Esophagus muscularis mucosa (tissue), 4 donors: ENCODE results near the gene ARSG. TPM values are rescaled to one million over a fixed set of nuclear protein-coding genes. Genes with fewer than 3 reads are reported as not detected.

ENCODE experiments used
- DNase-seq: peaks from one replicate; pipeline ENCODE4 v3.0.0-alpha.2; 2017; ENCODE audit errors: extremely low spot score
- H3K27ac ChIP-seq, 4 donors: fragments of 200-600 bp; sonication (generic); replicated peaks in 1 of 4; 1 replicate in 3 of 4; 2 replicates in 1 of 4; pipeline ENCODE4 v1.5.1; 2016 to 2019; ENCODE audit warnings: mild to moderate bottlenecking in 1 of 4
- H3K27me3 ChIP-seq, 4 donors: fragments of 200-600 bp; sonication (generic); one replicate each; pipeline versions ENCODE4 v1.5.1 to v1.6.0; 2016 to 2019
- H3K36me3 ChIP-seq, 4 donors: fragments of 200-600 bp; sonication (generic); one replicate each; pipeline ENCODE4 v1.5.1; 2016 to 2019
- H3K4me1 ChIP-seq, 4 donors: fragments of 200-600 bp; sonication (generic); one replicate each; pipeline ENCODE4 v1.5.1; 2016 to 2019
- H3K4me3 ChIP-seq, 4 donors: fragments of 200-600 bp; sonication (generic); 1 replicate in 2 of 4; 2 replicates in 2 of 4; pipeline ENCODE4 v1.5.1; 2016 to 2019; ENCODE audit warnings: mild to moderate bottlenecking in 4 of 4, moderate library complexity in 1 of 4
- H3K9me3 ChIP-seq, 4 donors: fragments of 200-600 bp; sonication (generic); 1 replicate in 3 of 4; 2 replicates in 1 of 4; pipeline ENCODE4 v1.5.1; 2016 to 2019
- CTCF ChIP-seq, 3 experiments: fragments of 200-600 bp in 2 of 3; fragments of 450-650 bp in 1 of 3; sonication (generic) in 2 of 3; IDR thresholded peaks; one replicate each; pipeline ENCODE4 v1.5.1; 2017 to 2019; ENCODE audit warnings: antibody characterized with exemption in 3 of 3, mild to moderate bottlenecking in 2 of 3, moderate library complexity in 1 of 3
- EP300 ChIP-seq: sonication (generic); formaldehyde crosslinking; IDR thresholded peaks from one replicate; pipeline ENCODE4 v1.6.1; 2017; ENCODE audit warnings: antibody characterized with exemption
- POLR2A ChIP-seq: fragments of 450-650 bp; IDR thresholded peaks from one replicate; pipeline ENCODE4 v1.6.1; 2017; ENCODE audit warnings: antibody characterized with exemption, moderate library complexity, mild to moderate bottlenecking, low read depth
- POLR2AphosphoS5 ChIP-seq, 2 donors: sonication (generic); formaldehyde crosslinking; IDR thresholded peaks; one replicate each; pipeline ENCODE4 v1.6.1; 2017; ENCODE audit warnings: antibody characterized with exemption in 2 of 2
- WGBS: methylation state at CpG from one replicate; pipeline ENCODE4 v1.1.5; 2018; 5-methylcytosine and 5-hydroxymethylcytosine counted together
- intact Hi-C: fragments of 100-400 bp; cut with DNase I; formaldehyde crosslinking; loops from one replicate; pipeline ENCODE4 v1.15.1; 2023
- total RNA-seq, 4 donors: library from RNA; depleted of rRNA; stranded (reverse); fragments of >200 nt; gene quantifications; one replicate each; pipeline versions ENCODE4 v1.1.0 to v1.2.1, GENCODE V29; 2016

ARSG gene
- total RNA-seq, 4 donors from 2014 or later, result 1.7 to 4.9 (median 2.8) TPM

- peaks cover 24 to 45% (median 35%) of the 10 kb centered on the region in 4 donors for H3K4me1 ChIP-seq
- H3K9me3 ChIP-seq, result no peaks in the 10 kb centered on the region
- 54% methylated on average over 16 of the region's 16 CpGs for WGBS
- no peaks in the 10 kb centered on the region for H3K36me3 ChIP-seq
- DNase-seq, result no peak
- peak overlapping the region; percentile 4 to 35 (median 26) for H3K27ac ChIP-seq
- peak in 1 of 2 donors; percentile 5 for TF ChIP-seq POLR2AphosphoS5 (IDR thresholded peaks at IDR 0.05)
- TF ChIP-seq EP300, result no peak
- no peak overlapping the region for H3K4me3 ChIP-seq
- intact Hi-C loops, result no loop called here
- H3K27me3 ChIP-seq, result no peaks in the 10 kb centered on the region
Measured at GRCh38 chr17:68383443-68384321, 92.4 kb downstream of the ARSG start.

GRCh38 chr17:68384471-68384870, 93.2 kb downstream of the ARSG start:
- no peaks in the 10 kb centered on the region for H3K27me3 ChIP-seq
- no peaks in the 10 kb centered on the region for H3K36me3 ChIP-seq
- H3K4me3 ChIP-seq, result no peak overlapping the region
- DNase-seq, result no peak
- peak overlapping the region; percentile 4 to 35 (median 30) for H3K27ac ChIP-seq
- TF ChIP-seq CTCF (IDR thresholded peaks at IDR 0.05), result no peak
- TF ChIP-seq EP300, result no peak
- TF ChIP-seq POLR2A, result no peak
- TF ChIP-seq POLR2AphosphoS5 (IDR thresholded peaks at IDR 0.05), result no peak
- intact Hi-C loops, result no loop called here
- WGBS, result 71% methylated on average over 1 of the region's 1 CpG
- peaks cover 16 to 37% (median 27%) of the 10 kb centered on the region in 4 donors for H3K4me1 ChIP-seq
- no peaks in the 10 kb centered on the region for H3K9me3 ChIP-seq

GRCh38 chr17:68384941-68385340, 93.6 kb downstream of the ARSG start:
- 87% methylated on average over 3 of the region's 4 CpGs for WGBS
- Histone ChIP-seq H3K9me3 (no peaks in the 10 kb centered on the region), H3K36me3 (no peaks in the 10 kb centered on the region), H3K4me1 (peaks cover 15 to 33% (median 24%) of the 10 kb centered on the region in 4 donors), H3K27me3 (no peaks in the 10 kb centered on the region), H3K27ac (no peak overlapping the region), H3K4me3 (no peak overlapping the region)
- intact Hi-C loops, result no loop called here
- no peak for TF ChIP-seq CTCF (IDR thresholded peaks at IDR 0.05)
- DNase-seq, result no peak

- DNase-seq, result no peak
- Histone ChIP-seq H3K9me3 (no peaks in the 10 kb centered on the region), H3K27ac (peak overlapping the region in 2 of 4 donors; percentile 21 to 64), H3K36me3 (no peaks in the 10 kb centered on the region), H3K27me3 (no peaks in the 10 kb centered on the region), H3K4me1 (peaks cover 15 to 33% (median 21%) of the 10 kb centered on the region in 4 donors), H3K4me3 (no peak overlapping the region)
- TF ChIP-seq EP300 (no peak), POLR2AphosphoS5 (IDR thresholded peaks at IDR 0.05) (no peak), CTCF (IDR thresholded peaks at IDR 0.05) (no peak), POLR2A (no peak)
- intact Hi-C loops, result no loop called here
- 92% methylated on average over 8 of the region's 8 CpGs for WGBS
Measured at GRCh38 chr17:68385490-68386215, 94.4 kb downstream of the ARSG start.
